ENCODE measurements around the gene PPIL1. TPM values are rescaled to one million over a fixed set of nuclear protein-coding genes. Genes with fewer than 3 reads are reported as not detected.

The PPIL1 gene
- total and polyA plus RNA-seq, 9 donors, result 10.7 to 38.4 (median 21.2) TPM

DNA sequence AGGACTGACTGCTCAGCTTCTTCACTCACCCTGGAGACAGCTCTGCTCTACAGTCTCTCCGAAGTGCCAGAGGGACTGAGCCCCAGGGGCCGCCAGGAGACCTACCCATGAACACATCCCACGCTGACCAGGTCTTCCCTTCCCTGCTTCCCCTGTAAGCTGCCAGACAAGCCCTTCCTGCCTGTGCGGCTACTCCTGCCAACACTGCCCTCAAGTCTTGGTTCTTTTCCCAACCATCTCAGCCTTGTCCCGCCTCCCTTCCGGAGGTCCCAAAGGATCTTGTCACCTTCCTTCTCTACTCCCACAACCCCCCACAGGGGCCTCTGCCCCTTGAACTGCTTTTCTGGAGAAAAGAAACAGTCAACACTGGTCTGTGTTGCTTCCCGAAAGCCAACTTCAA lies 50.4 kb downstream of the PPIL1 start:
- DNase-seq, result no peak
- WGBS, 3 donors, result 64 to 80% (median 77%) methylated on average over 7 of the region's 7 CpGs

DNA sequence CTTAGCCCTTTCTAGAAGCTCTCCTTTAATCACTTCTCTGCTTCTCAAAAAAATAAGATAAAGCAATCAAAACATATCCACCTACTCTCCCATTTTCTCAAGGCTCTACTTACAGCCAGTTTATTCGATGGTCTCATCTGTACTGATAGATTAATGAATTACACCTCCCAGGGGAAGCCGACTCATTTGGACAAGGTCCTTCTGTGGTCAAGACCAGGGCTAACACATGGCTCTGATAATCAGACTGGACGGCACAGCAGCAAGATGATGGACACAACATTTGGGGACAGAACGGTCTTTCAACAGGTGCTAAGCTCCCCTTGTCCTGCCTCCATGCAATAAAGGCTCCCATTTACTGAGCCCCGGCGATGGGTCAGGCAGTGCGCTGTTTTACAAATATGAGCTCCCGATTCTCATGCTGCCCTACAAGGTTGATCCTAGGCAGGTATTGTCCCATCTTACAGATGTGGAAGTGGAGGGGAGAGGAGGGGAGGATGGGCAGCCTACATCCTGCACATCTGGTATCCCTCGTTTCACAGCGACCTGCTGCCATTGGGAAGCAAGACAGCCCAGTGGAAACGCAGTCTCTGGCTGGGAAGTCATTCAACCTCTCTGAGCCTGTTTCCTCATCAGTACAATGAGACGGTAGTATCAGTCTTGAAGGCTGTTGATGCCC lies 51.0 kb downstream of the PPIL1 start:
- no peak for DNase-seq
- TF ChIP-seq POLR2A (IDR thresholded peaks at IDR 0.05) (no peak), EP300 (IDR thresholded peaks at IDR 0.05) (no peak)
- TF ChIP-seq, protein P1, sequence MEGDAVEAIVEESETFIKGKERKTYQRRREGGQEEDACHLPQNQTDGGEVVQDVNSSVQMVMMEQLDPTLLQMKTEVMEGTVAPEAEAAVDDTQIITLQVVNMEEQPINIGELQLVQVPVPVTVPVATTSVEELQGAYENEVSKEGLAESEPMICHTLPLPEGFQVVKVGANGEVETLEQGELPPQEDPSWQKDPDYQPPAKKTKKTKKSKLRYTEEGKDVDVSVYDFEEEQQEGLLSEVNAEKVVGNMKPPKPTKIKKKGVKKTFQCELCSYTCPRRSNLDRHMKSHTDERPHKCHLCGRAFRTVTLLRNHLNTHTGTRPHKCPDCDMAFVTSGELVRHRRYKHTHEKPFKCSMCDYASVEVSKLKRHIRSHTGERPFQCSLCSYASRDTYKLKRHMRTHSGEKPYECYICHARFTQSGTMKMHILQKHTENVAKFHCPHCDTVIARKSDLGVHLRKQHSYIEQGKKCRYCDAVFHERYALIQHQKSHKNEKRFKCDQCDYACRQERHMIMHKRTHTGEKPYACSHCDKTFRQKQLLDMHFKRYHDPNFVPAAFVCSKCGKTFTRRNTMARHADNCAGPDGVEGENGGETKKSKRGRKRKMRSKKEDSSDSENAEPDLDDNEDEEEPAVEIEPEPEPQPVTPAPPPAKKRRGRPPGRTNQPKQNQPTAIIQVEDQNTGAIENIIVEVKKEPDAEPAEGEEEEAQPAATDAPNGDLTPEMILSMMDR (IDR thresholded peaks at IDR 0.05), result no peak
- Histone ChIP-seq H3K9me3 (no peaks in the 10 kb centered on the region), H3K4me3 (no peak overlapping the region), H3K36me3 (no peaks in the 10 kb centered on the region), H3K4me1 (ENCODE audit: insufficient read depth) (peaks cover 2% of the 10 kb centered on the region), H3K27ac (no peak overlapping the region), H3K27me3 (no peaks in the 10 kb centered on the region)
- intact Hi-C loops (cut with DNase I), result no loop called here
- WGBS, 3 donors, result 83 to 88% (median 87%) methylated on average over 12 of the region's 12 CpGs

More for the DNA sequence above, 50.4 kb downstream of the PPIL1 start:
- Histone ChIP-seq H3K27ac (no peak overlapping the region), H3K4me3 (no peak overlapping the region), H3K27me3 (no peaks in the 10 kb centered on the region), H3K4me1 (ENCODE audit: insufficient read depth) (peaks cover 2% of the 10 kb centered on the region), H3K36me3 (no peaks in the 10 kb centered on the region), H3K9me3 (no peaks in the 10 kb centered on the region)
- intact Hi-C loops (cut with DNase I), result no loop called here
- TF ChIP-seq POLR2A (IDR thresholded peaks at IDR 0.05) (no peak), EP300 (IDR thresholded peaks at IDR 0.05) (no peak)
- TF ChIP-seq, protein P1 (IDR thresholded peaks at IDR 0.05), result no peak

DNA sequence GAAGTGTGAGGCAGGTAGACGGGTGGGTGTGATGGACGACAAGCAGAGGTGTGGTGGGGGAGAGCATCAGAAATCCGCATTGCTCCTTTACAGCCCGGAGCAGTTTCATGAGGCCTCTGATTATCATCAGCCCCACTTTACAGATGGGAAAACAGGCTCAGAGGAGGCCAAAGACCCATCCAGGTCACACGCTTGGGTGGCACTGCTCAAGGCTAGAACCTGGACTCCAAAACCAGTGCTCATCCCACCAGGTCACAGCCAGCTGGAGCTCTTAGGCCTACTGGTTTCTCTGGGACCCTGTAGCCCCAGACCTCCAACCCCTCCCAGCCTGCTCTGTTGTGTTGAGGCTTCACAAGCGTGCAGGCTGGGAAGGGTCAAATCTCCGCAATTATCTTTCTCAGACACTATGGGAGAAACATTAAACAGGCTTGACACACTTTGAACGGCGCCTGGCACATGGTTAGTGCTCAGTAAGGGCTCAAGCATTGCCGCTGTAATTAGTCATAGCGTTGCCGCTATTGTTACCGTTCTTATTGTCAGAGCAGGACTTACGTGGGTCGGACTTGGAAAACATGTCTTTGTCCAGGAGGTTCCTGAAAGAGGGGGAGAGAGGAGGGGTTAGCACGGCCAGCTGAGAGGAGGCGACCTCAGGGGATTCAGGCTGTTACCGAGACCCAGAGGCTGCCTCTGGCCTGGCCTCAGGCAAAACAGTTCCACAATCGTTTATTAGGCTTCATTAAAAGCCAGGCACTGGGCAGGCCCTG lies 51.9 kb downstream of the PPIL1 start:
- no peaks in the 10 kb centered on the region for H3K36me3 ChIP-seq
- no peaks in the 10 kb centered on the region for H3K9me3 ChIP-seq
- H3K27ac ChIP-seq, result no peak overlapping the region
- TF ChIP-seq, protein P1 (IDR thresholded peaks at IDR 0.05), result no peak
- TF ChIP-seq EP300 (IDR thresholded peaks at IDR 0.05), result no peak
- TF ChIP-seq POLR2A (IDR thresholded peaks at IDR 0.05), result no peak
- no peak for DNase-seq
- H3K4me3 ChIP-seq, result no peak overlapping the region
- 79 to 81% (median 81%) methylated on average over 19 of the region's 19 CpGs for WGBS, 3 donors
- peaks cover 2% of the 10 kb centered on the region for H3K4me1 ChIP-seq (ENCODE audit: insufficient read depth)
- H3K27me3 ChIP-seq, result no peaks in the 10 kb centered on the region
- intact Hi-C loops (cut with DNase I), result no loop called here

DNA sequence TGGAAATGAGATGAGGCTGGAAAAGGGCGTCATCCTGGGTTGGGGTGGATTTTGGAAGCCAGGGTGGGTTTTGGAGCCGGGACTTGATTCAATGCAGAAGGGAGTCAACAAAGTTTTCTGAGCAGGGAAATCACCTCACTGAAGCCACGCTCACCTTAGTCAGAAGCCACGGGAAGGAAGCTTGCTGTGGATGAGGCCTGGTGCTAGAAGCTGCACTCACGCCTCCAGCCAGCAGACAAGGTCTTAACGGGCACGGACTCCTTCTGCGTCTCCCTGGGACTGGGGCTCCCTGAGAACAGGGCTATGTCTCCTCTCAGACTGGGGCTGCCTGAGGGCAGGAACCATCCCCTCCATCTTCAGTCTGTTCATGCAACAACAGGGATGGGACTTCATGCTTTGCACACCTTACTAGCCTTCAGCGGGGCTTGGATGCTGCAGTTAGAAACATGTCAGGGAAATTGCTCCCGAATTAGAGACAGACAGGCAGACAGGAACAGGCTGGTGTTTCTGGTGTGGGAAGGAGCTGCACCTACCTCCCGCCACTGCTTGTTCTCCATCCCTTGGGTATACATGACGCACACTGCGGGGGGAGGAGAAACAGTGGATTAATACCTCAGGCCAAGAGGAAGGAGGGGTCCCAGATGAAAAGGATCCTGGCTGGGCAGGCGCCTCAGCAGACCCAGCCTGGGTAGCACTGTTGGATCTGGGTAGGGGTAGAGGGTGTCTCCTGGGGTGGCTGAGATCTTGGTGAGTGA lies 52.8 kb downstream of the PPIL1 start:
- no peak for DNase-seq
- H3K36me3 ChIP-seq, result no peaks in the 10 kb centered on the region
- TF ChIP-seq POLR2A (IDR thresholded peaks at IDR 0.05), result no peak
- TF ChIP-seq, protein P1 (IDR thresholded peaks at IDR 0.05), result no peak
- no peak for TF ChIP-seq EP300 (IDR thresholded peaks at IDR 0.05)
- no peak overlapping the region for H3K27ac ChIP-seq
- H3K27me3 ChIP-seq, result no peaks in the 10 kb centered on the region
- H3K4me3 ChIP-seq, result no peak overlapping the region
- intact Hi-C loops (cut with DNase I), result no loop called here
- no peaks in the 10 kb centered on the region for H3K4me1 ChIP-seq (ENCODE audit: insufficient read depth)
- H3K9me3 ChIP-seq, result no peaks in the 10 kb centered on the region
- WGBS, 3 donors, result 84 to 89% (median 89%) methylated on average over 14 of the region's 14 CpGs
